GM23338 (cell line): Measurements from ENCODE around the gene PICALM. TPM values are rescaled to one million over a fixed set of nuclear protein-coding genes. Genes with fewer than 3 reads are reported as not detected.

Experiments
- ATAC-seq: fragments of 200-7000 bp; cut with Tn5 transposase; 3 replicates; pipeline ENCODE4 v1.9.1; 2020
- DNase-seq: peaks from one replicate; pipeline ENCODE4 v3.0.0-alpha.2; 2015; ENCODE audit warnings: low spot score
- H2AFZ ChIP-seq: fragments of 200-600 bp; sonication (generic); 2 replicates; pipeline ENCODE4 v1.8.0; 2016; ENCODE audit warnings: antibody characterized with exemption, mild to moderate bottlenecking, moderate library complexity
- H3F3A ChIP-seq: fragments of 200-600 bp; sonication (generic); replicated peaks from 2 replicates; pipeline ENCODE4 v1.8.0; 2017; ENCODE audit warnings: antibody characterized with exemption, mixed run types, low read depth
- H3K27ac ChIP-seq: fragments of 200-600 bp; sonication (generic); 2 replicates; pipeline ENCODE4 v1.6.1; 2016; ENCODE audit warnings: low read depth
- H3K27me3 ChIP-seq: fragments of 200-600 bp; sonication (generic); 2 replicates; pipeline ENCODE4 v1.8.0; 2016; ENCODE audit warnings: mild to moderate bottlenecking, mixed run types, moderate library complexity; ENCODE audit not compliant: insufficient read depth
- H3K36me3 ChIP-seq: fragments of 200-600 bp; sonication (generic); 2 replicates; pipeline ENCODE4 v1.8.0; 2016; ENCODE audit warnings: mild to moderate bottlenecking; ENCODE audit not compliant: insufficient read depth
- H3K4me1 ChIP-seq: fragments of 200-600 bp; sonication (generic); 2 replicates; pipeline ENCODE4 v1.8.0; 2016; ENCODE audit warnings: mild to moderate bottlenecking, moderate library complexity; ENCODE audit not compliant: insufficient read depth
- H3K4me2 ChIP-seq: fragments of 200-600 bp; sonication (generic); 2 replicates; pipeline ENCODE4 v1.7.1; 2017; ENCODE audit warnings: mixed run types
- H3K4me3 ChIP-seq: fragments of 200-600 bp; sonication (generic); 2 replicates; pipeline ENCODE4 v1.6.1; 2016; ENCODE audit warnings: mixed run types
- H3K79me2 ChIP-seq: fragments of 200-600 bp; sonication (generic); replicated peaks from 2 replicates; pipeline ENCODE4 v1.8.0; 2017; ENCODE audit warnings: mild to moderate bottlenecking; ENCODE audit not compliant: insufficient read depth
- H3K9me2 ChIP-seq: fragments of 200-600 bp; sonication (generic); 2 replicates; pipeline ENCODE4 v1.8.0; 2017; ENCODE audit not compliant: insufficient read depth
- H4K20me1 ChIP-seq: fragments of 200-600 bp; sonication (generic); replicated peaks from 2 replicates; pipeline ENCODE4 v1.8.0; 2017; ENCODE audit warnings: mild to moderate bottlenecking; ENCODE audit not compliant: insufficient read depth
- H3K27ac Mint-ChIP-seq: 2 replicates; pipeline ENCODE4 v1.8.0; 2020; ENCODE audit warnings: inconsistent platforms, mild to moderate bottlenecking, moderate library complexity, mixed read lengths
- H3K27me3 Mint-ChIP-seq: 3 replicates; pipeline ENCODE4 v1.8.0; 2022; ENCODE audit warnings: low read depth, mild to moderate bottlenecking, moderate library complexity, mixed read lengths, inconsistent platforms; ENCODE audit not compliant: insufficient read depth, poor library complexity
- H3K36me3 Mint-ChIP-seq: 3 replicates; pipeline ENCODE4 v1.8.0; 2021; ENCODE audit warnings: low read depth, mild to moderate bottlenecking, inconsistent platforms, moderate library complexity, mixed read lengths
- H3K4me1 Mint-ChIP-seq: 3 replicates; pipeline ENCODE4 v1.8.0; 2020; ENCODE audit warnings: mild to moderate bottlenecking, inconsistent platforms, mixed read lengths
- H3K4me3 Mint-ChIP-seq: 3 replicates; pipeline ENCODE4 v1.8.0; 2021; ENCODE audit warnings: moderate library complexity, mild to moderate bottlenecking, inconsistent platforms, mixed read lengths
- H3K9me3 Mint-ChIP-seq: 3 replicates; pipeline ENCODE4 v1.8.0; 2020; ENCODE audit warnings: moderate library complexity, mild to moderate bottlenecking, inconsistent platforms, mixed read lengths
- CREB1 ChIP-seq: fragments of 250-450 bp; sonication (Bioruptor Pico); IDR thresholded peaks from 2 replicates; pipeline ENCODE4 v1.5.0; 2020; ENCODE audit warnings: low read depth, mild to moderate bottlenecking, moderate library complexity
- EZH2 ChIP-seq: fragments of 200-600 bp; sonication (generic); IDR thresholded peaks from one replicate; pipeline ENCODE4 v1.8.0; 2017; ENCODE audit warnings: antibody characterized with exemption, mild to moderate bottlenecking, low read depth; ENCODE audit not compliant: unreplicated experiment
- EZH2phosphoT487 ChIP-seq: fragments of 200-600 bp; sonication (generic); IDR thresholded peaks from one replicate; pipeline ENCODE4 v1.8.1; 2018; ENCODE audit warnings: antibody characterized with exemption; ENCODE audit not compliant: unreplicated experiment
- JUNB ChIP-seq: IDR thresholded peaks from one replicate; pipeline ENCODE4 v1.6.1; 2016; ENCODE audit warnings: antibody characterized with exemption; ENCODE audit not compliant: unreplicated experiment
- NANOG ChIP-seq: IDR thresholded peaks from 2 replicates; pipeline ENCODE4 v1.6.1; 2016; ENCODE audit warnings: antibody characterized with exemption, borderline replicate concordance
- POLR2AphosphoS5 ChIP-seq: IDR thresholded peaks from 2 replicates; pipeline ENCODE4 v1.6.1; 2016; ENCODE audit warnings: antibody characterized with exemption, low read depth
- STAT1 ChIP-seq: IDR thresholded peaks from one replicate; pipeline ENCODE4 v1.6.1; 2016; ENCODE audit warnings: antibody characterized with exemption; ENCODE audit not compliant: unreplicated experiment
- ZNF114 ChIP-seq: fragments of 250-450 bp; sonication (Bioruptor Pico); IDR thresholded peaks from 2 replicates; pipeline ENCODE4 v1.5.0; 2020; ENCODE audit warnings: mild to moderate bottlenecking, moderate library complexity
- polyA plus RNA-seq: library from polyadenylated mRNA; unstranded; fragments of >200 nt; fragmentation: Nextera tagmentation; extraction: Ambion mirVana; gene quantifications from 2 replicates; pipeline ENCODE4 v1.2.1, GENCODE V29; 2016
- total RNA-seq: library from RNA; depleted of rRNA; stranded (reverse); fragments of >200 nt; shearing (Covaris generic); gene quantifications from 2 replicates; pipeline ENCODE4 v1.2.3, GENCODE V29; 2014
- TF ChIP-seq, protein P1 (sequence below), 2 experiments: fragments of 200-600 bp in 1 of 2; sonication (generic) in 1 of 2; conservative IDR thresholded peaks; 2 replicates each; pipeline versions ENCODE4 v1.5.1 to v1.6.1; 2016 to 2017; ENCODE audit warnings: antibody characterized with exemption in 2 of 2, low read depth in 2 of 2, mild to moderate bottlenecking in 2 of 2, moderate library complexity in 1 of 2
- TF ChIP-seq, protein P2 (sequence below): fragments of 250-450 bp; sonication (Bioruptor Pico); IDR thresholded peaks from 2 replicates; pipeline ENCODE4 v1.5.0; 2020; ENCODE audit warnings: mild to moderate bottlenecking, moderate library complexity
- TF ChIP-seq, protein P3 (sequence below): IDR thresholded peaks from 2 replicates; pipeline ENCODE4 v1.6.1; 2016; ENCODE audit warnings: antibody characterized with exemption

PICALM gene
- total and polyA plus RNA-seq, 2 experiments from 2014 or later = 27.9 to 134 TPM

DNA sequence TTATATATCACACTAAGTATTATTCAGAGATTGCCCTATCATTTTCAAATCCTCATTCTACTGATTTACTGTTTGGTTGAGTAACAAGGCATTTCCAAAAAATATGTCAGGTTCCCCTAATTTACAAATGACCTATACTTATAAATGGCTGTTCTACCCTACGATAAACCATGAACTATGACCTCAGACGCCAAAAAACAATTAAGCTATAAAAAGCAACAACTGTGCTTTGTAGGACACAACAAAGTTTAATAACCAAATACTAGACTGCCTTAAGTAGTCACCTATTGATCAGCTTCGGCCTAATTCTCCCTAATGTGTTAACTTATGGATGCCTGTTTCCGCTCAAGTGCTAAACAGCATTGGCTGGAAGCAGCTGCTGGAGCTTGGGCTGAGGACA lies 53.2 kb downstream of the PICALM start:
- TF ChIP-seq JUNB (no peak), EZH2 (no peak)
- TF ChIP-seq, protein P1, sequence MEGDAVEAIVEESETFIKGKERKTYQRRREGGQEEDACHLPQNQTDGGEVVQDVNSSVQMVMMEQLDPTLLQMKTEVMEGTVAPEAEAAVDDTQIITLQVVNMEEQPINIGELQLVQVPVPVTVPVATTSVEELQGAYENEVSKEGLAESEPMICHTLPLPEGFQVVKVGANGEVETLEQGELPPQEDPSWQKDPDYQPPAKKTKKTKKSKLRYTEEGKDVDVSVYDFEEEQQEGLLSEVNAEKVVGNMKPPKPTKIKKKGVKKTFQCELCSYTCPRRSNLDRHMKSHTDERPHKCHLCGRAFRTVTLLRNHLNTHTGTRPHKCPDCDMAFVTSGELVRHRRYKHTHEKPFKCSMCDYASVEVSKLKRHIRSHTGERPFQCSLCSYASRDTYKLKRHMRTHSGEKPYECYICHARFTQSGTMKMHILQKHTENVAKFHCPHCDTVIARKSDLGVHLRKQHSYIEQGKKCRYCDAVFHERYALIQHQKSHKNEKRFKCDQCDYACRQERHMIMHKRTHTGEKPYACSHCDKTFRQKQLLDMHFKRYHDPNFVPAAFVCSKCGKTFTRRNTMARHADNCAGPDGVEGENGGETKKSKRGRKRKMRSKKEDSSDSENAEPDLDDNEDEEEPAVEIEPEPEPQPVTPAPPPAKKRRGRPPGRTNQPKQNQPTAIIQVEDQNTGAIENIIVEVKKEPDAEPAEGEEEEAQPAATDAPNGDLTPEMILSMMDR (conservative IDR thresholded peaks at IDR 0.05; ENCODE audit: low read depth in 2 of 2) = no peak
- no peak for DNase-seq
- Mint-ChIP-seq H3K27ac (no peak overlapping the region), H3K27me3 (no peaks in the 10 kb centered on the region), H3K36me3 (peaks cover 11% of the 10 kb centered on the region; the same call in 2 of the 3 replicates), H3K4me3 (no peak overlapping the region), H3K9me3 (no peaks in the 10 kb centered on the region), H3K4me1 (no peaks in the 10 kb centered on the region; the same call in 2 of the 3 replicates)
- Histone ChIP-seq H3F3A (no peaks in the 10 kb centered on the region), H3K4me3 (no peak overlapping the region), H3K9me2 (no peaks in the 10 kb centered on the region), H3K79me2 (no peaks in the 10 kb centered on the region), H3K4me1 (no peaks in the 10 kb centered on the region), H2AFZ (no peak overlapping the region), H3K27me3 (no peaks in the 10 kb centered on the region), H3K27ac (no peak overlapping the region), H3K36me3 (no peaks in the 10 kb centered on the region; the same call in 1 of the 2 replicates), H3K4me2 (no peak overlapping the region), H4K20me1 (no peaks in the 10 kb centered on the region)
- no peak for ATAC-seq

DNA sequence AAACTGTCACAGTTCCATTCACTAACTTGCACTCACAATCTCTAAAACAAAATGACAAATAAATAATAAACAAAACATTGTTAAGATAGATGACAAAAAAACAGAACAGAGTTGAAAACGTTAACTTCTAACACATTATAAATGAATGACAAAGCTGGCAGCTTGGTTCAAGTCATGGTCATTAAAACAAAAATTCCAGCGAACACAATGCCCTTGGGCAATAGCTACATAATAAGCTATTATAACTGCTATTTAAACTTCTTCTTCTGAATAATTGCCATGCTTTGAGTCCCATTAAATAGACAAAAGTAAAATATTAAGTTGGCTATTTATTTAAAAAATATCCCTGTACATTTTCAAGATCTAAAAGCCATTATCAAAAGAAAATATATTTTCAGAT lies 54.7 kb downstream of the PICALM start:
- H3K36me3 Mint-ChIP-seq = peaks cover 13% of the 10 kb centered on the region; the same call in 2 of the 3 replicates
- H3K4me3 Mint-ChIP-seq = no peak overlapping the region
- Histone ChIP-seq H2AFZ (no peak overlapping the region), H4K20me1 (no peaks in the 10 kb centered on the region), H3K4me2 (no peak overlapping the region), H3K4me3 (no peak overlapping the region), H3K27ac (no peak overlapping the region), H3K9me2 (no peaks in the 10 kb centered on the region), H3F3A (no peaks in the 10 kb centered on the region), H3K27me3 (no peaks in the 10 kb centered on the region), H3K36me3 (no peaks in the 10 kb centered on the region; the same call in 1 of the 2 replicates), H3K4me1 (no peaks in the 10 kb centered on the region), H3K79me2 (no peaks in the 10 kb centered on the region)
- ATAC-seq (no peak), DNase-seq (no peak)
- H3K4me1 Mint-ChIP-seq = no peaks in the 10 kb centered on the region
- no peaks in the 10 kb centered on the region for H3K9me3 Mint-ChIP-seq
- no peak overlapping the region for H3K27ac Mint-ChIP-seq
- H3K27me3 Mint-ChIP-seq = no peaks in the 10 kb centered on the region
- TF ChIP-seq POLR2AphosphoS5 (no peak), STAT1 (no peak), ZNF114 (CRISPR knock-in tag) (no peak), JUNB (no peak), EZH2 (no peak), EZH2phosphoT487 (no peak), CREB1 (CRISPR knock-in tag) (no peak), NANOG (no peak)
- TF ChIP-seq, protein P2, sequence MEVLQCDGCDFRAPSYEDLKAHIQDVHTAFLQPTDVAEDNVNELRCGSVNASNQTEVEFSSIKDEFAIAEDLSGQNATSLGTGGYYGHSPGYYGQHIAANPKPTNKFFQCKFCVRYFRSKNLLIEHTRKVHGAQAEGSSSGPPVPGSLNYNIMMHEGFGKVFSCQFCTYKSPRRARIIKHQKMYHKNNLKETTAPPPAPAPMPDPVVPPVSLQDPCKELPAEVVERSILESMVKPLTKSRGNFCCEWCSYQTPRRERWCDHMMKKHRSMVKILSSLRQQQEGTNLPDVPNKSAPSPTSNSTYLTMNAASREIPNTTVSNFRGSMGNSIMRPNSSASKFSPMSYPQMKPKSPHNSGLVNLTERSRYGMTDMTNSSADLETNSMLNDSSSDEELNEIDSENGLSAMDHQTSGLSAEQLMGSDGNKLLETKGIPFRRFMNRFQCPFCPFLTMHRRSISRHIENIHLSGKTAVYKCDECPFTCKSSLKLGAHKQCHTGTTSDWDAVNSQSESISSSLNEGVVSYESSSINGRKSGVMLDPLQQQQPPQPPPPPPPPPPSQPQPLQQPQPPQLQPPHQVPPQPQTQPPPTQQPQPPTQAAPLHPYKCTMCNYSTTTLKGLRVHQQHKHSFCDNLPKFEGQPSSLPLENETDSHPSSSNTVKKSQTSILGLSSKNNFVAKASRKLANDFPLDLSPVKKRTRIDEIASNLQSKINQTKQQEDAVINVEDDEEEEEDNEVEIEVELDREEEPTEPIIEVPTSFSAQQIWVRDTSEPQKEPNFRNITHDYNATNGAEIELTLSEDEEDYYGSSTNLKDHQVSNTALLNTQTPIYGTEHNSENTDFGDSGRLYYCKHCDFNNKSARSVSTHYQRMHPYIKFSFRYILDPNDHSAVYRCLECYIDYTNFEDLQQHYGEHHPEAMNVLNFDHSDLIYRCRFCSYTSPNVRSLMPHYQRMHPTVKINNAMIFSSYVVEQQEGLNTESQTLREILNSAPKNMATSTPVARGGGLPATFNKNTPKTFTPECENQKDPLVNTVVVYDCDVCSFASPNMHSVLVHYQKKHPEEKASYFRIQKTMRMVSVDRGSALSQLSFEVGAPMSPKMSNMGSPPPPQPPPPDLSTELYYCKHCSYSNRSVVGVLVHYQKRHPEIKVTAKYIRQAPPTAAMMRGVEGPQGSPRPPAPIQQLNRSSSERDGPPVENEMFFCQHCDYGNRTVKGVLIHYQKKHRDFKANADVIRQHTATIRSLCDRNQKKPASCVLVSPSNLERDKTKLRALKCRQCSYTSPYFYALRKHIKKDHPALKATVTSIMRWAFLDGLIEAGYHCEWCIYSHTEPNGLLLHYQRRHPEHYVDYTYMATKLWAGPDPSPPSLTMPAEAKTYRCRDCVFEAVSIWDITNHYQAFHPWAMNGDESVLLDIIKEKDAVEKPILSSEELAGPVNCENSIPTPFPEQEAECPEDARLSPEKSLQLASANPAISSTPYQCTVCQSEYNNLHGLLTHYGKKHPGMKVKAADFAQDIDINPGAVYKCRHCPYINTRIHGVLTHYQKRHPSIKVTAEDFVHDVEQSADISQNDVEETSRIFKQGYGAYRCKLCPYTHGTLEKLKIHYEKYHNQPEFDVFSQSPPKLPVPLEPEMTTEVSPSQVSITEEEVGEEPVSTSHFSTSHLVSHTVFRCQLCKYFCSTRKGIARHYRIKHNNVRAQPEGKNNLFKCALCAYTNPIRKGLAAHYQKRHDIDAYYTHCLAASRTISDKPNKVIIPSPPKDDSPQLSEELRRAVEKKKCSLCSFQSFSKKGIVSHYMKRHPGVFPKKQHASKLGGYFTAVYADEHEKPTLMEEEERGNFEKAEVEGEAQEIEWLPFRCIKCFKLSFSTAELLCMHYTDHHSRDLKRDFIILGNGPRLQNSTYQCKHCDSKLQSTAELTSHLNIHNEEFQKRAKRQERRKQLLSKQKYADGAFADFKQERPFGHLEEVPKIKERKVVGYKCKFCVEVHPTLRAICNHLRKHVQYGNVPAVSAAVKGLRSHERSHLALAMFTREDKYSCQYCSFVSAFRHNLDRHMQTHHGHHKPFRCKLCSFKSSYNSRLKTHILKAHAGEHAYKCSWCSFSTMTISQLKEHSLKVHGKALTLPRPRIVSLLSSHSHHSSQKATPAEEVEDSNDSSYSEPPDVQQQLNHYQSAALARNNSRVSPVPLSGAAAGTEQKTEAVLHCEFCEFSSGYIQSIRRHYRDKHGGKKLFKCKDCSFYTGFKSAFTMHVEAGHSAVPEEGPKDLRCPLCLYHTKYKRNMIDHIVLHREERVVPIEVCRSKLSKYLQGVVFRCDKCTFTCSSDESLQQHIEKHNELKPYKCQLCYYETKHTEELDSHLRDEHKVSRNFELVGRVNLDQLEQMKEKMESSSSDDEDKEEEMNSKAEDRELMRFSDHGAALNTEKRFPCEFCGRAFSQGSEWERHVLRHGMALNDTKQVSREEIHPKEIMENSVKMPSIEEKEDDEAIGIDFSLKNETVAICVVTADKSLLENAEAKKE = no peak
- TF ChIP-seq, protein P1 (conservative IDR thresholded peaks at IDR 0.05; ENCODE audit: low read depth in 2 of 2) = no peak
- TF ChIP-seq, protein P3, sequence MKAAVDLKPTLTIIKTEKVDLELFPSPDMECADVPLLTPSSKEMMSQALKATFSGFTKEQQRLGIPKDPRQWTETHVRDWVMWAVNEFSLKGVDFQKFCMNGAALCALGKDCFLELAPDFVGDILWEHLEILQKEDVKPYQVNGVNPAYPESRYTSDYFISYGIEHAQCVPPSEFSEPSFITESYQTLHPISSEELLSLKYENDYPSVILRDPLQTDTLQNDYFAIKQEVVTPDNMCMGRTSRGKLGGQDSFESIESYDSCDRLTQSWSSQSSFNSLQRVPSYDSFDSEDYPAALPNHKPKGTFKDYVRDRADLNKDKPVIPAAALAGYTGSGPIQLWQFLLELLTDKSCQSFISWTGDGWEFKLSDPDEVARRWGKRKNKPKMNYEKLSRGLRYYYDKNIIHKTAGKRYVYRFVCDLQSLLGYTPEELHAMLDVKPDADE = no peak
